SU-DHL-6 (cell line): ENCODE results near the gene SLC30A3.

Experiments
- H2AFZ ChIP-seq: fragments of 200-600 bp; sonication (generic); 2 replicates; pipeline ENCODE4 v1.6.1; 2014; ENCODE audit warnings: low read depth, mild to moderate bottlenecking, moderate library complexity, mixed read lengths, antibody characterized with exemption, low read length; ENCODE audit not compliant: severe bottlenecking
- H3F3A ChIP-seq: fragments of 200-600 bp; shearing (Covaris generic); 2 replicates; pipeline ENCODE4 v1.6.0; 2016; ENCODE audit warnings: antibody characterized with exemption, mild to moderate bottlenecking; ENCODE audit not compliant: insufficient read depth
- H3K27ac ChIP-seq: fragments of 200-600 bp; sonication (generic); 2 replicates; pipeline ENCODE4 v1.5.1; 2016; ENCODE audit warnings: low read depth, mild to moderate bottlenecking, low read length, moderate library complexity, mixed read lengths
- H3K27me3 ChIP-seq: fragments of 200-600 bp; sonication (generic), shearing (Covaris generic); 2 replicates; pipeline ENCODE4 v1.6.0; 2014; ENCODE audit warnings: mild to moderate bottlenecking, low read length
- H3K36me3 ChIP-seq: fragments of 200-600 bp; sonication (generic); 2 replicates; pipeline ENCODE4 v1.6.1; 2014; ENCODE audit warnings: mild to moderate bottlenecking, low read length, mixed read lengths
- H3K4me2 ChIP-seq: fragments of 300-600, 200-600 bp; shearing (Covaris generic), sonication (generic); 2 replicates; pipeline ENCODE4 v1.6.0; 2014; ENCODE audit warnings: low read length, low read depth, mild to moderate bottlenecking; ENCODE audit not compliant: poor library complexity, severe bottlenecking
- H3K4me3 ChIP-seq: fragments of 200-600 bp; sonication (generic); 2 replicates; pipeline ENCODE4 v1.5.1; 2014; ENCODE audit warnings: antibody characterized with exemption, low read length, mild to moderate bottlenecking, mixed read lengths; ENCODE audit not compliant: insufficient read depth, poor library complexity, severe bottlenecking
- H3K79me2 ChIP-seq: fragments of 200-600 bp; sonication (generic); 2 replicates; pipeline ENCODE4 v1.6.1; 2014; ENCODE audit warnings: mild to moderate bottlenecking, low read length, moderate library complexity; ENCODE audit not compliant: insufficient read depth
- H3K9ac ChIP-seq: fragments of 200-600 bp; sonication (generic); 2 replicates; pipeline ENCODE4 v1.7.0; 2014; ENCODE audit warnings: mild to moderate bottlenecking, low read length
- H3K9me2 ChIP-seq: fragments of 200-600 bp; sonication (generic); replicated peaks from 2 replicates; pipeline ENCODE4 v1.6.1; 2014; ENCODE audit warnings: low read length; ENCODE audit not compliant: insufficient read depth
- H3K9me3 ChIP-seq: fragments of 200-600 bp; sonication (generic); 2 replicates; pipeline ENCODE4 v1.6.1; 2014; ENCODE audit warnings: low read length, mixed read lengths; ENCODE audit not compliant: insufficient read depth
- H4K20me1 ChIP-seq: fragments of 200-600 bp; sonication (generic); 2 replicates; pipeline ENCODE4 v1.6.1; 2014; ENCODE audit warnings: low read depth, mild to moderate bottlenecking, antibody characterized with exemption, low read length, moderate library complexity, mixed read lengths
- EZH2phosphoT487 ChIP-seq: fragments of 200-600 bp; sonication (generic), shearing (Covaris generic); conservative IDR thresholded peaks from 2 replicates; pipeline ENCODE4 v1.6.1; 2018; ENCODE audit warnings: mild to moderate bottlenecking, antibody characterized with exemption, low read length, moderate library complexity, mixed read lengths
- TF ChIP-seq, protein P1 (sequence below): fragments of 200-600 bp; sonication (generic); IDR thresholded peaks from one replicate; pipeline ENCODE4 v1.5.1; 2017; ENCODE audit warnings: antibody characterized with exemption, mild to moderate bottlenecking, low read length, moderate library complexity; ENCODE audit not compliant: insufficient read depth, poor library complexity, severe bottlenecking

Gene SLC30A3

DNA sequence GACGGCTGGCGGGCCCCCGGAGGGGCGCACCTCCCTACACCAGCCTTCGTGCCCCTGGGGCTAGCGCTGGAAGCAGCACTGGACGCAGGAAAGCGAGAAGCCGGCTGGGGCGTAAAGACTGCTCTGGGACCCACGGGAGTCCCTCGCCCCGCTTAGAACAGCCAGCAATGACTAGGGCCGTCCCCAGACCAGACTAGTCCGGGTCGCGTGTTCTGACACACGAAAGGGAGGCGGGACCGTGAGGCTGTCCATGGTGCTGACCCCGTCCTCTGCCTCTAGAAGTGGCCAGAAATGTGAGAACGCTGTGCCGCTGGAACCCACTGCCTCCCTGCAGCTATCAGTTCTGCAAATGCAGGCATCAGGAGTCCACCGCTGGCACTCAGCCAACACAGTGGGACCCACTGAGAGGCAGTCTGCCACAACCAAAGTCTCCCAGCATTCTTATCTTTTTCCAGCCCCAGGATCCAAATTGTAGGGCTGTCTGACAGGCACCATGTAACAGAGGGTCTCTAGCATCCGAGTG, 45.6 kb upstream of the SLC30A3 start, which contains the start of gene UCN:
UCN (minus strand) TSS at position 87 of the 523 bp plus-strand sequence. CDS start 550 bp downstream, outside the sequence.
- Histone ChIP-seq H4K20me1 (no peaks in the 10 kb centered on the region), H3K36me3 (no peaks in the 10 kb centered on the region), H3K9ac (no peak within 1 kb of the TSS), H3K4me2 (no peak within 1 kb of the TSS), H3K79me2 (no peaks in the 10 kb centered on the region), H3K9me3 (no peaks in the 10 kb centered on the region), H2AFZ (no peak within 1 kb of the TSS), H3K4me3 (no peak within 1 kb of the TSS), H3K27me3 (no peaks in the 10 kb centered on the region), H3K27ac (no peak within 1 kb of the TSS), H3F3A (no peaks in the 10 kb centered on the region), H3K9me2 (no peaks in the 10 kb centered on the region)
- no peak for TF ChIP-seq EZH2phosphoT487

- no peak overlapping the region for H3K4me2 ChIP-seq
- H3K36me3 ChIP-seq, result no peaks in the 10 kb centered on the region
- H3K4me3 ChIP-seq, result no peak overlapping the region
- TF ChIP-seq, protein P1, sequence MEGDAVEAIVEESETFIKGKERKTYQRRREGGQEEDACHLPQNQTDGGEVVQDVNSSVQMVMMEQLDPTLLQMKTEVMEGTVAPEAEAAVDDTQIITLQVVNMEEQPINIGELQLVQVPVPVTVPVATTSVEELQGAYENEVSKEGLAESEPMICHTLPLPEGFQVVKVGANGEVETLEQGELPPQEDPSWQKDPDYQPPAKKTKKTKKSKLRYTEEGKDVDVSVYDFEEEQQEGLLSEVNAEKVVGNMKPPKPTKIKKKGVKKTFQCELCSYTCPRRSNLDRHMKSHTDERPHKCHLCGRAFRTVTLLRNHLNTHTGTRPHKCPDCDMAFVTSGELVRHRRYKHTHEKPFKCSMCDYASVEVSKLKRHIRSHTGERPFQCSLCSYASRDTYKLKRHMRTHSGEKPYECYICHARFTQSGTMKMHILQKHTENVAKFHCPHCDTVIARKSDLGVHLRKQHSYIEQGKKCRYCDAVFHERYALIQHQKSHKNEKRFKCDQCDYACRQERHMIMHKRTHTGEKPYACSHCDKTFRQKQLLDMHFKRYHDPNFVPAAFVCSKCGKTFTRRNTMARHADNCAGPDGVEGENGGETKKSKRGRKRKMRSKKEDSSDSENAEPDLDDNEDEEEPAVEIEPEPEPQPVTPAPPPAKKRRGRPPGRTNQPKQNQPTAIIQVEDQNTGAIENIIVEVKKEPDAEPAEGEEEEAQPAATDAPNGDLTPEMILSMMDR, result no peak
- no peak for TF ChIP-seq EZH2phosphoT487
- no peaks in the 10 kb centered on the region for H3K9me3 ChIP-seq
- H3K27me3 ChIP-seq, result no peaks in the 10 kb centered on the region
- H3K79me2 ChIP-seq, result no peaks in the 10 kb centered on the region
- no peaks in the 10 kb centered on the region for H3F3A ChIP-seq
- no peaks in the 10 kb centered on the region for H4K20me1 ChIP-seq
- H3K9me2 ChIP-seq, result no peaks in the 10 kb centered on the region
- H2AFZ ChIP-seq, result no peak overlapping the region
- no peak overlapping the region for H3K9ac ChIP-seq
- H3K27ac ChIP-seq, result no peak overlapping the region
These were observed 44.9 kb upstream of the SLC30A3 start for GRCh38 chr2:27307545-27308358.

- Histone ChIP-seq H3K36me3 (no peaks in the 10 kb centered on the region), H4K20me1 (no peaks in the 10 kb centered on the region), H2AFZ (no peak overlapping the region), H3F3A (no peaks in the 10 kb centered on the region), H3K9me3 (no peaks in the 10 kb centered on the region), H3K79me2 (no peaks in the 10 kb centered on the region), H3K4me3 (no peak overlapping the region), H3K9me2 (no peaks in the 10 kb centered on the region), H3K4me2 (no peak overlapping the region), H3K27me3 (no peaks in the 10 kb centered on the region), H3K27ac (no peak overlapping the region), H3K9ac (no peak overlapping the region)
- TF ChIP-seq EZH2phosphoT487, result no peak
- TF ChIP-seq, protein P1, result no peak
These were observed 44.4 kb upstream of the SLC30A3 start for GRCh38 chr2:27307287-27307544.

DNA sequence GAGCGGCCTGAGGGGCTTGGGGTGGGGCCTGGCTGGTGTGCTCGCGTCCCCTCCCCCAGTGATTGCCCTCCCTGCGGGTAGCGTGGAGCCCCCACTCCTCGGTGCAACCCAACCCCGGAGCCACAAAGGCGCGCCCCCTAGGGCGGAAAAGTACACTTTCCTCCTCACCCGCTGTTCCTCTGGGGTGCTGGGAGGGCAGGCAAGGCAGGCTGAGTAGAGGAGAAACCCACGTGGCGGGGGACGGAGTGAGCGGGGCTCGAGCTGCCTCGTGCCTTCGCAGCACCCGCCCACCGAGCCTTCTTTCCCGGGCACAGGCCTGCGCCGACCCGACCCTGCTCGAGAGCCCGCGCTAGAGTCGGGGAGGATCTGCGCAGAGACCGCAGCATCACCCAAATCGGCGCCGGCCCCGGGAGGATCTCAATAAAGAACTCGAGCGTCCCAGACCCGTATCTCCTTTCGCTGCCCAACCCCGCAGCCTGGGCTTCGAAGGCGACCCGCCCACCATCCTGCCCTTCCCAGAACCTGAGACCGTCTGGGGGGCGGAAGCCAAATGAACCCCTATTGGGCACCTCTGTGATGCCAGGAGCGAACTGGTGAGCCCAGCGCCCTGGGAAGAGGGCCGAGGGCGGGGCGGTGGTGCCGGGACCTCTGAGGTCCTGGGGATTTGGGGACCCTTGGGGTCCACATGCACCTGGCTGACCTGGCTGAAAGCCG, 43.9 kb upstream of the SLC30A3 start:
- Histone ChIP-seq H3F3A (no peaks in the 10 kb centered on the region), H4K20me1 (no peaks in the 10 kb centered on the region), H3K4me3 (no peak overlapping the region), H3K27me3 (no peaks in the 10 kb centered on the region), H3K9me2 (no peaks in the 10 kb centered on the region), H3K27ac (no peak overlapping the region), H3K36me3 (no peaks in the 10 kb centered on the region), H2AFZ (no peak overlapping the region), H3K9ac (no peak overlapping the region), H3K9me3 (no peaks in the 10 kb centered on the region), H3K4me2 (no peak overlapping the region), H3K79me2 (no peaks in the 10 kb centered on the region)
- TF ChIP-seq EZH2phosphoT487, result no peak
- TF ChIP-seq, protein P1, result no peak
